GM19452 (cell line): Measurements from ENCODE around the gene NUBP1.
"Not testable (repeated sequence)": the region's sequence is repeated elsewhere in the genome, so short reads cannot be mapped to it uniquely, and the experiment has no call there.

Experiments used
- ATAC-seq: cut with Tn5 transposase; IDR thresholded peaks from one replicate; pipeline ENCODE4 v1.9.1; 2021; ENCODE audit not compliant: unreplicated experiment

NUBP1 gene

DNA sequence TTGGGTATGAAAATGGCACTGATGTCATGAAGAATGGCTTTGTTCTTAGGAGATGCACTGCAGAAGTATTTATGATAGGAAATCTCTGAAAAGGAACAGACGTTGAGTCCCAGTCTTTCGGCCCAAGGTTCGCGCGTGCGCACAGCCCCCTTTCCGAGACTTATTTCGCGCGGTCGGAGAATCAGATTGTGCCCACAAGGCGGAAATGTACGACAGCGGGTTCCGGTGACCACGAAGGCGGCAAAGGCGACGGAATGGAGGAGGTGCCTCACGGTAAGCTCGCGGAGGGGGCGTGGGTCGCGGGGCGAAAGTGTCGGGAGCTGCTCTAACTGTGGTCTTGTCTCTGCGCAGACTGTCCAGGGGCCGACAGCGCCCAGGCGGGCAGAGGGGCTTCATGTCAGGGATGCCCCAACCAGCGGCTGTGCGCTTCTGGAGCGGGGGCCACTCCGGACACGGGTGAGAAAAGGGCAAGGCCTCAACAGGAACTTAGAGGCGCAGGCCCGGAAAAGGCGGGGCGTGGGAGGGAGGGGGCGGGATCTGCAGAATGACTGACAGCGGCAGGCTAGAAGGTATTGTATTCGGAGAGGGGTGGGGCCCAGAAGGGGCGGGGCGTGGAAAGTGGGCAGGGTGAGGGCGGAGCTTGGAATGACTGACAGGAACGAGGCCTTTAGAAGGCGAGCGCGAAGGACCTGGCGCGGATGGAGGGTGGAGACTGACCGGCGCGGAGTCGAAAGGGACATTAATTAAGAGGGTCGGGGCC, at the start of gene NUBP1:
Gene NUBP1, plus strand, starts transcription at position 233 of the 760 bp plus-strand sequence. Its CDS starts 22 bp downstream, at position 255.
- ATAC-seq = peak; percentile 82

DNA sequence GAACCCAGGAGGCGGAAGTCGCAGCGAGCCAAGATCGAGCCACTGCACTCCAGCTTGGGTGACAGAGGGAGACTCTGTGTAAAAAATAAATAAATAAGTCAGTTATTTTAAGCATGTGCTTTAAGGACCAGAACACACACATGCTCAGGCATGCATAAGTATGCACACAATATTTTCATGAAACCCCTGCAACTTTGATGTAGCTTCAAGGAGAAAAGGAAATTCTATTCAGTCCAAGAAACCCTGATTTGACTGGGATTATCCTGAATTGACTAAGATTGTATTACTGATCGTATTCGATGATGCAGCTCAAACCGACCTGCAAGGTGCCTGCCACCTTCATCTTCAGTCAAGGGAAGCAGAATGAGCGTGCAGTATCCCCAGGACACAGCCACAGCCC, 49.8 kb upstream of the NUBP1 start:
- ATAC-seq = no peak

DNA sequence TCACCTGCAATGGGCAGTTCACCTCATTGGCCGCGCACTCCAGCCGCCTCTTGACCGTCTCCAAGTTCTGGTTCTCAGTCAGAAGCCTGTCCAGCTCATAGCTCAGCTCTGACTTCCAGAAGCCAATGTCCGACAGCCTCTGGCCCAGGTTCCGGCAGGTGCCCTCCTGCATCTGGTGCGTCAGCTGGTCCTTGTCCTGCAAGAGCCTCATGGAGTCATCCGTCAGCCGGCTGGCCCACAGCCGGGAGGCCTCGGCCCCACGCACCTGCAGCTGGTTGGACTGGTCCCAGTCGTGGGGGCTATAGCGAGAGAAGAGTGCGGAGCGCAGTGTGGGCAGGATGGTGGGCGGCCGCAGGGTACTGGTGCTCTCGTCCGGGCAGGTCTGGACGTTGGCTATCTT, 49.3 kb upstream of the NUBP1 start:
- no peak for ATAC-seq

DNA sequence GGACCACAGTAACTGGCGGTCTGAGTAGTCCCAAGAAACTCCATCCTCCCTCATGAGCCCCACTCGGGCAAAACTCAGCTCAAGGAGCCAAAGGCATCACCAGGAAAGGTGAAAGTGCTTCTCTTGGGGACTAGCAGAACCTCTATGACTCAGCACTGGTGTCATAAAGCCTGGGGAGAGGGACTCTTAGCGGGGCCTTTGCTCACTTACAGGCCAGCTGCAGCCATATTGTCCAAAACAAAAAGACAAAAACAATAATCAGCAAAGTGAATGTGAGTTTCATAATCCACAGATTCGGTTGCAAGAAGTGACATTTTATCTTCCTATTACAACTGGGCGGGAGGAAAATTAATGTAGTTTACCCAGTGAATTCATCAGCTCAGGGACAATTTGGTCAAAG, 48.8 kb upstream of the NUBP1 start, which contains the start of gene TEKT5:
Gene TEKT5, minus strand, starts transcription at position 101 of the 400 bp plus-strand sequence. Its CDS starts 57 bp downstream, at position 44.
- no peak for ATAC-seq

DNA sequence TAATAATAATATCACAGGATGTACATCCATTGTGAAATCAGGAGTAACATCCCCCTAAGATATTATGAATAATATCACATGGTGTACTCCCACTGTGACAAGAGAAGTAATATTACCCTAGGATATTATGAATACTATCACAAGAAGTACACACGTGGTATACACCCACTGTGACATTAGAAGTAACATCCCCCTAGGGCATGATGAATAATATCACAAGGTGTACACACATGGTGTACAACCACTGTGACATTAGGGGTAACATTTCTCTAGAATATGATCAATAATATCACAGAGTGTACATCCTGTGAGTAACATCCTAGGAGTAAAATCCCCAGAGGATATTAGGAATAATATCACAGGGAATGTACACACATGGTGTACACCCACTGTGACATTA, 43.9 kb upstream of the NUBP1 start:
- no peak for ATAC-seq

DNA sequence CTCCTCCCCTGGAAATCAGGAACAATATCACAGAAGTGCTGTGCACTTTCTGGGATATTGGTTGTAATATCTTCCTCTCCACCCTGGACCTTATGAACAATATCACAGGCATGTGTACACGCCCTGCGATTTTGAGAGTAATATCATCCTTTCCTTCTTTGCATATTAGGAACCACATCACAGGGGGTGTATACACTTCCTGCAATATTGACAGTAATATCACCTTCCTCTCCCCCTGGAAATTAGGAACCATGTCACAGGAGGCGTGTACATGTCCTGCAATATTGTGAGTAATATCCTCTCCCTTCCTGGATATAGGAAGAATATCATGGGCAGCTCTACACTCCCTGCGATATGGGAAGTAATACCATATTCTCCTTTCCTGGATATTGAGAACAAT, 34.7 kb upstream of the NUBP1 start:
- no peak for ATAC-seq

DNA sequence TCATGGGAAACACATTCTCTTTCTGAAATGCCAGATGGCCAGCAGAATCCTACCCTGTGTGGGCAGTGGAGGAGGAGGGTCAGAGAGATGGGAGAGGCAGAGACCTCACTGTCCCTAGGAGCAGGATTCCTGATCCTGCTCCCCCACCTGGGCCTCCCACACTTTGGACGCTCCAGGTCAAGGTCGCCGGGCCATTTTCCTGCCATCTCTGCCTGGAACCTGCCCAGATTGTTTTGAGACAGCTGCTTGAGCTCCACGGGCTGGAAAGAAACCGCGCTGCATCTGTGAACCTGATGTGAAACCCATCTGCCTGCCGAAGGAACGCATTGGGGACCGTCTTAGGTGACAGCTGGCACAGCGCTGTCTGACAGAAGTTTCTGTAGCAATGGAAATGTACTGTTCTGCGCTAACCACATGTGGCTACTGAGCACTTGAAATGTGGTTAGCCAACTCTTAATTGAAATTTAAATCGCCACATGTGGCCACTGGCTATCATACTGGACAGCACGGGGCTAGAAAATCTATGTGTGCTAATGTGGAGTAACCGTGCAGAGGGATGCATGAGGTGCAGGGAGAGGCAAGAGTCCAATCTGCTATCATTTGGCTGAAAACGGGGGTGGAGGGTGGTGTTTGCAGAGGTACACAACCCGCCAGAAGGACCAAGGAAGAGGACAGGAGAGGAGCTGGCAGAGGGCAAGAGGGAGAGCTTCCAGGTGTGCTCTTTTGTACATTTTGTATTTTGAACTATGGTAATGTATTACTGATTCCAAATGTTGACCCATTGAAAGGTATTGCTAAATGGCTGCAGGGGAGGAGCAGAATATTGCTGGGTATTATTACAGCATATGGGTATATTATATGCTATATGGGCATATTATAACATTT, 15.4 kb upstream of the NUBP1 start:
- ATAC-seq = no peak

DNA sequence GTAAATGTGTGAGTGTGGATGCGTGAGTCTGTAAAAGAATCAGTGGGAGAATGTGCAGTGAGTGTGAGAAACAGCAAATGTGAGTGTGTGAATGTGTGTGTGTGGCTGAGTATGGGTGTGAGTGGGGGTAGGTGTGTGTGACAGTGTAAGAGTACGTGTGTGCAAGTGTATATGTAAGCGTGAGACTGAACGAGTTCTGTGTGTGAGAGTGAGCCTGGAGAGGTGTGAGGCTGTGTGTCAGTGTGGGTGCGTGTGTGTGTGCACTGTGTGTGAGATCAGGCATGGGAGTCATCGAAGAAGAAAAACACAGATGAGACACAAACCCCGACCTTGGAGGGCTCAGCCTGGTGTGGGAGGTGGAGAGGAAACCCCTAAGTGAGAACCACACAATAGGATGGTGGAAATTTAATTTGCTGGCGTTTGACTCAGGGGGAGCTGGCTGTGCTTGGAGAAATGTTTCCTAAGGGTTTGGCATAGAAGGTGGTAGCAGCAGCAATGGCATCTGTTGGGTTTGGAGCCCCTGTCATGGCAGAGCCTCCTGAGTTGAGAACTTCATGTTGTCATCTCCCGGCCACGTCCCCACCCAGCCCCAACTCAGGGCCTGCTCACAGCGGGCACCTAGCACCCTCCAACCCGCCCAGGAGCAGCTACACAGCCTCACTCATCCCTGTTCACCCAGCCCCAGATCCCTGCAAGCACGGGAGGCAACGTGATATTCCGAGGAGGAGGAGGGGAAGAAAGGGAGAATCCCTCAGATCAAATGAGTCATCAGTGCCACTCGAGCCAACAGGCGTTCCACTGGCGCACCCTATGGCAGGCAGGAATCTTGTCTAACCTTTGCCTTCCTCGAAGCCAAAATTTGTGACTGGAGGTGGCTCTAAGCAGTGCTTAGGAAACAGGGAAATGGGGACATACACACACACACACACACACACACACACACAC, 14.3 kb upstream of the NUBP1 start:
- no peak for ATAC-seq

DNA sequence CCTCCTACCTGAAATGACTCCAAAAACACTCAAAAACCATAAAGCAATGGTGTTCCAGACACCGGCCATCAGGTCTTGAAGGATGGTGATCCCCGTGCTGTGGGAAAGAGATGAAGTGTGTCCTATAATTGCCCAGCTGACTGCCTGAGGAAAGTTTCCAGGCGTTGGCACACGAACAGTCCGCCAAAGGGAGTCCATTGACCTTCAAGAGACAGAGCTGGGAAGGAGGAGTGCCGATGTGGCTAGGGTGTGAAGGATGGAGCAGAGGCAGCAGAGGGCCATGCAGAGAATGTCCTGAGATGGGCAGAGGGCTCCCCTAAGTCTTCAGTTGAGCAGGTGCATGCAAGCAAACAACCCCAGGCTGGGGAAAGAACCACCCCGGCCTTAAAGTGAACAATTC, 11.9 kb upstream of the NUBP1 start:
- no peak for ATAC-seq

DNA sequence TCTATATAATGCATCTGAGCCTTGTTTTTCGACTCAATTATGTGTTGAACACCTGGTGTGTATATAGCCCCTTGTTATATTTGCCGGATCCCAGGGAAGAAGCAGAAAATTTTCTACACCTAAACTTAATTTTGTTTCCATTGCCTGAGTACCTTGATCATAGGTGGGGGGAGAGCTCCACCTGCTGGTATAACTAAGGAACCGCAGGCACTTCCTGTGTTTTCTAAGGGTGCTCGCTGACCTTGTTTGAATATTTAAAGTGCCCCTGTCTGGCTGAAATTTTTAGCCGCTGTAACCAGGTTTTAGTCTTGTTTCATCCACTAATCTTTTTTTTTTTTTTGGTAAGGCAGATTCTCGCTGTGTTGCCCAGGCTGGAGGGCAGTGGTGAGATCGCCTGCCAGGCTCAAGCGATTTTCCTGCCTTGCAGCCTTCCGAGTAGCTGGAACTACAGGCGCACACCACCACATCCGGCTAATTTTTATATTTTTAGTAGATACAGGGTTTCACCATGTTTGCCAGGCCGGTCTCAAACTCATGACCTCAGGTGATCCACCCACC, 6.5 kb upstream of the NUBP1 start:
- ATAC-seq = no peak

DNA sequence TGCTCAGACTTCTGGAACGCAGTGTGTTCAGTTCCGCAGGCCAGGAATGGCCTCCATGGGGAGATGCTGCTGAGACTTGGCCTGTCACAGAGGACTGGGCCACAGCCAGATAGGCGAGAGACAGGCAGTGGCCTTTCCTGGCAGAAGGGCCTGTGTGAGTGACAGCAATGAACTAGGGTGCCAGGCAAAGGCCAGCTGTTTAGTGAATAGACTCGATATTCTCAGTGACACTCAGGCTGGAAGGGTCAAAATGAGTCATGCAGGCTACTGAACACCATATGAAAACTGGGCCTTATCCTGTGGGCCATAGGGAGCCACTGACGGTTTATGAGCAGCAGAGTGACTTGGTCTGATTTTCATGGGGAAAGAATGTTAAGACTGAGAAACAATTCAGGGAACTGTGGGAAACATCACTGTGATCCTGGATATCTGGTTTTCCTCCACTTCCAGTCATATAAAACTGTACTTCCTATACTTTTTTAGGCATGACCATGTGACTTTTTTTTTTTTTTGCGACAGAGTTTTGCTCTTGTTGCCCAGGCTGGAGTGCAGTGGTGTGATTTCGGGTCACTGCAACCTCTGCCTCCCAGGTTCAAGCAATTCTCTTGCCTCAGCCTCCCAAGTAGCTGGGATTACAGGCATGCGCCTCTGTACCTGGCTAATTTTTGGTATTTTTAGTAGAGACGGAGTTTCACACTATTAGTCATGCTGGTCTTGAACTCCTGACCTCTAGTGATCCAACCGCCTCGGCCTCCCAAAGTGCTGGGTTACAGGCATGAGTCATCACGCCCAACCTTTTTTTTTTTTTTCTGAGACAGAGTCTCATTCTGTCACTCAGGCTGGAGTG, 5.2 kb upstream of the NUBP1 start:
- ATAC-seq = peak; percentile 70

DNA sequence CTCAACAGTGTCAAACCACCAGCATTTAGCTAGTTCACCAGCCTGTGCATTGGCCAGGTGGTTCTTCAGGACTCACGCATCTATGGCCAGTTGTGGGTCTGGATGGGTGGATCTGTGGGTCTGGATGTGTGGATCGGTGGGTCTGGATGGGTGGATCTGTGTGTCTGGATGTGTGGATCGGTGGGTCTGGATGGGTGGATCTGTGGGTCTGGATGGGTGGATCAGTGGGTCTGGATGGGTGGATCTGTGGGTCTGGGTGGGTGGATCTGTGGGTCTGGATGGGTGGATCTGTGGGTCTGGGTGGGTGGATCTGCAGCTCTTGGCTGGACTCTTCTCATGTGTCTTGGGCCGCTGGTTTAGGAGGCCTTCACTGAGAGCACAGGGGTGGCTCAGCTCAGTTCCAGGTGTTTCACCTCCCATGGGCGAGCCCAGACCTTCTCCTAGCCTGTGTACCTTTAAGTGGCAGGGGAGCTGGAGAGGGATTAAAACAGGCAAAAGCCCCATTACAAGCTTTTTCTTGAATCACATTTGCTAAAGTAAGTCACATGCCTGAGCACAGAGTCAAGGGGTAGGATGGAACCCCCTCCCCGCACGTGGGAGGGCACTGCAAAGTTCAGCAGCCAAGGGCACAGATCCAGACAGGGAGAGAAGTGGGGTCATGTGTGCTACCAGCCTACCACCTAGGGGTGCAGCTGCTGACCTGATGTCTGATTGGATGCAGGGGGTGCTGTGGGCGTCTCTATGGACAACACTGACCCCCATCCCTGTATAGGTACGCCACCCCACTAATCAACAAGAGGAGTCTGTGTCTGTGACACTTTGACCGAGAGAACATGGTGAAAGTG, 3.4 kb upstream of the NUBP1 start:
- no peak for ATAC-seq

DNA sequence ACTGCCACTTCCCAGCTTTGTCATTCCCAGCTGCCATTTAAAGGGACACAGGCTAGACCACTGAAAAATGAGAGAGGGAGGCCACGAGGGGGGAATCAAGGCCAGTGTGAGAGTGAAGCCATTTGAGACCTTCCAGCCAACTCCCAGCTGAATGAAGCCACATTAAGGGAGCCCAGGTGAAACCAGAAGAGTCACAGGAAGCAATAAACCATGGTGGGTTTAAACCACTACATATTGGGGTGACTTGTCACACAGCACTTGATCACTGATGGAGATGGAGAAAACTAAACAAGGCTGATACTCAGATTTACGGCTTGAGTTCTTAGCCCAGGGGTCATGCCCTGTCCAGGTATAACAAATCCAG, 2.8 kb upstream of the NUBP1 start:
- ATAC-seq = no peak

DNA sequence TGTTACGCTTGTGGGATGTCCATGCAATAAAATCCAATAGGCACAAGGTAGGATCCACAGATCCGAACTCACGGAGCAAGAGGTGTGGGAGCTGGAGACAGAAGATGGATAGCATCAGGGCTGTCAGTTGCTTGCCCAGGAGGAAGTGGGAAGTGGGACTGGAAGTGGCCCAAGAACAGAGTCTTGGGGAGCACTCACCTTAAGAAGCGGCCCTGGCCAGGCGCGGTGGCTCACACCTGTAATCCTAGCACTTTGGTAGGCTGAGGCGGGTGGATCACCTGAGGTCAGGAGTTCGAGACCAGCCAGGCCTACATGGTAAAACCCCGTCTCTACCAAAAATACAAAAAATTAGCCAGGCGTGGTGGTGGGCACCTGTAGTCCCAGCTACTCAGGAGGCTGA, 2.4 kb upstream of the NUBP1 start:
- ATAC-seq = not testable (repeated sequence)

DNA sequence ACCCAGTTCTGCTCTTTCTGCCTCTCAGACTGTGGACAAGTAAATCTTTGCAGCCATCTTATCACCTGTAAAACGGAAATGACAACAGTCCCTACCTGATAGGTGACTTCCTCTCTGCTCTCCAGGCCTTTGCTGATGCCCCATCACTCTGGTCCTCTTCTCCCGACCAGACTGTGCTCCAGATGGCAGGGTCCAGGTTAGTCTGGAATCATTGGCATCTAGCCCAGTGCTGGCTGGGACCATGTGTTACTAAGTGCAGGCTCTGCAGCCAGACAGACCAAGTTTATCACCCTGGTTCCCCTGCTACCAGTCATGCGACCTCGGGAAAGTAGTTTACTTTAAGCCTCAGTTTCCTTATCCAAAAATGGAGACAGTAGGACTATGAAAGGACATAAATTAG, 1.8 kb upstream of the NUBP1 start:
- ATAC-seq = no peak

DNA sequence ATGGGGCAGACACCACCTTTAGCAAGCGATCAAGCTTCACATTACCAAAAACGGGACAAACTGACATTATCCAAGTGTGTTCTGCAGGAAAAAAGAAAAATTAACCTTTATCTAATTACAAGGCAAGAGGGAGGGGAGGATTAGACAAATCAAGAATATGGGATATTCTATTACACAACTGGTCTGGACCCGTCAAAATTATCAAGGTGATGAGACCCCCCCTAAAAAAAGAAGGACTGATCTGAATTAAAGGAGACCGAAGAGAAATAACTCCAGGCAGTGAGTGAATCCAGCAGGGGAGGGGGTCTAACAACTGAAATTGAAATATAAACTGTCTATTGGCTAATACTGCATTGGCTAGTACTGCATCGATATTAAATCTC, 424 bp upstream of the NUBP1 start:
- no peak for ATAC-seq

DNA sequence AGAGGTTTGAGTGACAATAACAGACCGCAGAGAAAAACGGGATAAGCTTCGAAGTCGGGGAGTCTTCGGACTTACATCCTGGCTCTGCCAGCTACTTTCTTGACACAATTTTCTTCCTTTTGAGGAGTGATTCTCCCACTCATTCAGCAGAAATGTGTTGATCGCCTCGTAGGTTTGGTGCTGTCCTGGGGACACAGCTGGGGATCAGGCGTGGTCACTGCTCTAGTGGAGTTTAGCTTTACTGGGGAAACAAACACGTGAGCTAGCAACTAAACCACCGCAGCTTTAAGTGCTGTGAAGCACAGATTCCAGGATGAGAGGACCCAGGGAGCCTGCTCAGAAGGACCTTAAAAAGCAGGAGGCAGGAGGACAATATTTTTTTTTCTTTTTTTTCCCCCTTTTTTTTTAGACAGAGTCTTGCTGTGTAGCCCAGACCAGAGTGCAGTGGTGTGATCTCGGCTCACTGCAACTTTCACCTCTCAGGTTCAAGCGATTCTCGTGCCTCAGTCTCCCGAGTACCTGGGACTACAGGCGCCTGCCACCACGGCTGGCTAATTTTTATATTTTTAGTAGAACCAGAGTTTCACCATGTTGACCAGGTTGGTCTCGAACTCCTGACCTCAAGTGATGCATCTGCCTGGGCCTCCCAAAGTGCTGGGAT, 858 bp downstream of the NUBP1 start:
- ATAC-seq = no peak

DNA sequence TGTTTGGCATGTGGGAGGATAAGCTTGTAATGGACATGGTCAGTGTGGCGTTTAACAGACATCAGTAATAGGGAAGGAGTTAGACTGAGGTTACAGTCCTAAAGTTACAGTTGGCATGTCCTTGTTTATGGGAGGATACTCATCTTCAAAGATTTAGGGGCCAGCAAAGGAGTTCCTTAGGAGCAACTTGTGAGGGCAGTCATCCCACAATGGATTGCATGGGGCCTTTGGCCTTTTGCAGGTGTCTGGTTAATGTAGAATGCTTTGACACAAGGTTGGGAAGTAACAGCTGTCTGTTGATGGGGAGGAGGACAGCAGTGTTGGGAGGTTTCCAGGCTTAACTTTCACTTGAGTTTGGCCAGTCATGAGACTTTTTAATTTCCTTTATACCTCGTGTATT, 2.2 kb downstream of the NUBP1 start:
- no peak for ATAC-seq
